Sigmoid colon (tissue), 3 donors: ENCODE data around the gene ARHGAP27.

ENCODE experiments used
- CTCF ChIP-seq, 4 experiments: fragments of 450-650 bp in 3 of 4; fragments of 200-600 bp in 1 of 4; IDR thresholded peaks; one replicate each; pipeline ENCODE4 v1.5.1; 2016 to 2019; ENCODE audit warnings: antibody characterized with exemption in 4 of 4, mild to moderate bottlenecking in 3 of 4, moderate library complexity in 2 of 4
- POLR2A ChIP-seq, 2 donors: fragments of 450-650 bp; IDR thresholded peaks; one replicate each; pipeline ENCODE4 v1.6.1; 2016; ENCODE audit warnings: antibody characterized with exemption in 2 of 2, mild to moderate bottlenecking in 2 of 2, moderate library complexity in 2 of 2

- TF ChIP-seq POLR2A (IDR thresholded peaks at IDR 0.05): no peak
- no peak for TF ChIP-seq CTCF (IDR thresholded peaks at IDR 0.05)
These were observed 7.9 kb downstream of the ARHGAP27 start for GRCh38 chr17:45424769-45425124.
